ENCODE results near the gene WDR31.

WDR31 gene

GRCh38 chr9:113341712-113342410 lies 1.8 kb upstream of the WDR31 start:
- DNase-seq (ENCODE audit: low spot score): no peak

DNA sequence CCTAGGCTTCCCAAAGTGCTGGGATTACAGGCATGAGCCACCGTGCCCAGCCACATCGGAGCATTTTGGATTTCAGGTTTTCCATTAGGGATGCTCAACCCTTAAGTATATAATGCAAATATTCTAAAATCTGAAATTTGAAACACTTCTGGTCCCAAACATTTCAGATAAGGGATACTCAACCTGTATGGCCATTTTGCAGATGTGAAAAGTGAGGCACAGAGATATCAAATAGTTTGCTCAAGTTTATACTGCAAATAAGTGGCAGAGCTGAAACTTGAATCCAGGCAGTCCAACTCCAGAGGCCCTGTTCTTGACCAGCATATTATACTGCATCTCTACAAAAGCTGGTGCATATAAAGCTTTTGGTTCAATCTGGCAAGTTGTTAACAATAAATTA lies 2.4 kb downstream of the WDR31 start:
- DNase-seq (ENCODE audit: low spot score): no peak

- DNase-seq (ENCODE audit: low spot score): no peak
These were observed 8.3 kb downstream of the WDR31 start for GRCh38 chr9:113331780-113332179.

DNA sequence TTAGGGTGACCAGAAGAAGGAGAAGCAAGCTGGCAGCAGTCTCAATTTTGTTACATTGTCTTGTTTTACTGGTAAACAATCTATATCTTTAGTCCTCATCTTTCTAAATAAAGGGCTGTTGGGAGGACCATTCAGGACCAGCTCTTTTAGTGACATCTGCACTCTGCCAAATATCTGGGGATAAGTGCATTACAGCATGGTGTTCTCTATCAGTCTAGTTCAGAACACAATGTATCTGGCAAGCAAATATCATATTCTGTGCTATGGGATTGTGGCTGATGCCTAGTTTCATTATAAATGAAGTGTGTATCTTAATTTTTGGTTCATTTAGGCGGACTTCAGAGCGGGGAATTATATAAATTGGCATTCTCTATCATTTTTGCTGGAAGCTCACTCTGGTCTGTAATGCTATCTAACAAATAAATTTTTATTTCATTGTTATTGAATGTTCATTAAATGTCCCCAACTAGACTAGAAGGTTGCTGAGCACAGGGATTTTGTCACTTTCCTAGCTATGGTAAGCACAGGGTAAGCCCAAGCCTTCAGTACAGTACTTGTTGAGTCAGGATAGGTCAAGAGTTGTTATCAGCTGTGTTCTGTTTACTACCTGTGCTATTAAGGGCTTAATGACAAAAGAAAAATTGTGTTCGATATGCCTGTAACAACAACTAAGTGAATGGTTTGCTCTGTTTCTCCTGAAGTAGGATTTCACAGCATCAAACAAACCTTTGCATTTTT lies 11.9 kb downstream of the WDR31 start:
- no peak for DNase-seq (ENCODE audit: low spot score)

GRCh38 chr9:113326230-113326629 lies 13.8 kb downstream of the WDR31 start:
- no peak for DNase-seq (ENCODE audit: low spot score)

- no peak for DNase-seq (ENCODE audit: low spot score)
These were observed 17.4 kb downstream of the WDR31 start for GRCh38 chr9:113322671-113323070.

DNA sequence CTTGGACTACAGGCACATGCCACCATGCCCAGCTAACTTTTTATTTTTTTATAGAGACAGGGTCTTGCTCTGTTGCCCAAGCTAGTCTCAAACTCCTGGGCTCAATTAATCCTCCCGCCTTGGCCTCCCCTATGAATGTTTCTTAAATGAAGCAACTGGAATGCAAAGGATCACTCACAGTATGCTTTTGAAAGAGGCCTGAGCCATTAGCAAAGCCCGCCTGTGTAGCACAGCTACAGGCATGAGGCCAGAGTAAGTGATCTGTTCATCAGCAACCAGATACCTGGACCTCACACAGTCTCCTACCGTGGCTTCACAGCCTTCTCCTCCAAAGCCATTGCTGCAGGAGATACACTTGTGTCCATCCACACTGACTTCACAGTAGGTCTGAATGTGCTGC lies 20.0 kb downstream of the WDR31 start:
- DNase-seq (ENCODE audit: low spot score): no peak

DNA sequence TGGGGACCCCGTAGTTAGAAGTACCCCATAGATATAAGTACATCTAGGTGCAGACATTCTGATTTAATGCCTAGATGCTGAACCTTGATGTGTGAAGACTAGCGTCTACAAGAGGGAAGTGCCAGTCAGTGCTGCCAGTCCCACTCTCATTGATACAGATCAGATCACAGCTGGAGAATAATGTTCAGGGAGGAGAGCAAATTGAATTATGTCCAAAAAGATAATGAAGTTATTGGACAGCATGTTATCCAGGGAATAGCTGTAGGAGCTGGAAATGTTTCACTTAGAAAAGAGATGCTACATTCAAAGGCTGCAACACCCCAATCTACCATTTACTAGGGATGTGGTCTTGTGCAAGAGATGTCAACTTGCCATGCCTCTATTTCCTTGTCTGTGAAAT lies 21.0 kb downstream of the WDR31 start:
- DNase-seq (ENCODE audit: low spot score): no peak

DNA sequence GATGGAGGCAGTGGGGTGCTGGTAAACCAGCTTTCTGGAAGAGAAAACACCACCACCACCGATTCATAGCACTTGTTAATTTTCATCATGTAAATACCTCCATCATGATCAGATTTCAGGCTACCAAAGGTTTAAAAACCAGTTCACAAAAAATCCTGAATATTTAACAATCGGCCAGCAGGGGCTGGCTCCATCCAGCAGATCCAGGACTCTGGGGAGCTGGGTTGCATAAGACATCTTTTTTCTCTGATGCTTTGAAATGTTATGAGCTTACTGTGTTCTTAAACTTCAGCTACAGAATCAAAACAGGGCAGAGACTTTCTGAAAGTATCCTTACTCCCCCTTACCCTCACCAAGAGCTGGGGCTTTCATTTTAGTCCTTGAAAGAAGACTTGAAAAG lies 22.3 kb downstream of the WDR31 start:
- no peak for DNase-seq (ENCODE audit: low spot score)

DNA sequence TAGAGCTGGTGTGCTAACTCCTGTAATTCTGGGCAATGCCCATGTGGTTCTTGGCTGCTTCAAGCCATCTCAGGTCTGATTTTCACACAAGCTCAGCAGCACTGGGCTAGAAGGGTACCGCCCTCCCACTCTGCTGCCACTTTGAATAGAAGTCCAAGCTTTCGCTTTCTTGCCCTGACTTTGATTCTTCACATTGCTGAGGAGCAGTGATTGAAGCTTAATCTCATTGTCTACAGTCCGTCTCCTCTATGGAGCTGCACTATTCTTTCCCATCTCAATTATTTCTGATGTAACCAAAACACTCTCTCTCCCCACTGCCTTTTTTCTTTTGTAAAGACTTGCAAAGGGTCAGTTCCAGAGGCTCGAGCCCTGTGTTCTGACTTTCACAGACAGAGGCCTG lies 24.0 kb downstream of the WDR31 start:
- no peak for DNase-seq (ENCODE audit: low spot score)

DNA sequence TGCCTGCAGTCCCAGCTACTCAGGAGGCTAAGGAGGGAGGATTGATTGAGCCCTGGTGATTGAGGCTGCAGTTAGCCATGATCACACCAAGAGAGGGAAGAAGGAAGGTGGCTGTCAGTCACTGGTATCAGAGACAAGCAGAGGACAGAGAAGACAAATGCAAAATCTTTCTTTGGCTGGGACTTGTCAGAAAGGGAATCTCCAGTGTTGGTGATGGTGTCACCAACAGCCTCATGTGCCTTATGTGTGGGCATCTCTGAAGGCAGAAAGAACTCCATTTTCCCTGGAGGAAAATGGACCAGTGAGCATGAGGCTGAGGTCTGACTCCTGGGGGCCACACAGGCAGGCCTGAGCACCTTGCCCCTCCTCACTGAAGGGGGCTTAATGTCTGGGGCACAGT lies 24.8 kb downstream of the WDR31 start:
- no peak for DNase-seq (ENCODE audit: low spot score)

- DNase-seq (ENCODE audit: low spot score): no peak
These were observed 26.8 kb downstream of the WDR31 start for GRCh38 chr9:113313261-113313660.

- no peak for DNase-seq (ENCODE audit: low spot score)
These were observed 28.1 kb downstream of the WDR31 start for GRCh38 chr9:113311961-113312360.

DNA sequence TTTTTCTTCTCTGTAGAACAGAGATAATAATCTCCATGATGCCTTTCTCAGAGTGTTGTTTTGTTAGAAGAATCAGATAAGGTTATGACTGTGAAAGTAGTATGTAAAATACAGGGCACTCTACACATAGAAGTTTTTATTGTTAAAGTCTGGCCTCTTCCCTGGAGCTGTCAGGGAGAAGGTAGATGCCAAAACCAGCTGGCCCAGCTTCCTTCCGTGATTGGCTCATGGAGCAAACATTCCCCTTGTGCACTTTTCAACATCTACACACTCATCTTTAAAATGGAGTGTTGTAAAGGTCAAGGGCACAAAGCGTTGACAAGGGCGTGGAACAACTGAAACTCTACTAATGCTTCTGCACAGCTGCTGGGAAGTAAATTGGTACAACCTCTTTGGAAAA lies 29.5 kb downstream of the WDR31 start:
- no peak for DNase-seq (ENCODE audit: low spot score)

- peak; percentile 42 for DNase-seq (ENCODE audit: low spot score)
These were observed 30.8 kb downstream of the WDR31 start for GRCh38 chr9:113309204-113309813.

DNA sequence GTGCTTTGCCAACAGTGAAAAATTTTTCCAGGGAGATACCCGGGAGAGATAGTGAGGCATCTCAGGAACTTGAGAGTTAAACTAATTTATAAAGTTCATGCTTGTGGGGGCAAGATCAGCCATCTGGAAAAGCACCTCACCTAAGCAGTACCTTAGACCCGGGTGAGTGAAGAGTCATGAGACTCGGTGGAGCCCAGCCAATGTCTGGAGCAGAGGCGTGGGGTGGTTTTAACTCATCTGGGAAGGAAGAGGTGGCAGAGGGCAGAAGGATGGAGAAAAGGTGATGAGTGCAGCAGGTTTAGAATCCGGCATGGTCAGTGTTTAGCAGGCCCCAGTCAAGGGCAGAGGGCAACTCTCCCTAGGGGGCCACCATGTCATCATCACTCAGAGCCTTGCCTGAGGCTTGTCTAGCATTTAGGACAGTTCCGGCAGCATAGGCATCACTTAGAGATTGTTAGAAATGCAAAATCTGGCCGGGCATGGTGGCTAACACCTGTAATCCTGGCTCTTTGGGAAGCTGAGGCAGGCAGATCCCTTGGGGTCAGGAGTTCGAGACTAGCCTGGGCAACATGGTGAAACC lies 32.6 kb downstream of the WDR31 start:
- no peak for DNase-seq (ENCODE audit: low spot score)

- no peak for DNase-seq (ENCODE audit: low spot score)
These were observed 33.5 kb downstream of the WDR31 start for GRCh38 chr9:113306566-113306965.

DNA sequence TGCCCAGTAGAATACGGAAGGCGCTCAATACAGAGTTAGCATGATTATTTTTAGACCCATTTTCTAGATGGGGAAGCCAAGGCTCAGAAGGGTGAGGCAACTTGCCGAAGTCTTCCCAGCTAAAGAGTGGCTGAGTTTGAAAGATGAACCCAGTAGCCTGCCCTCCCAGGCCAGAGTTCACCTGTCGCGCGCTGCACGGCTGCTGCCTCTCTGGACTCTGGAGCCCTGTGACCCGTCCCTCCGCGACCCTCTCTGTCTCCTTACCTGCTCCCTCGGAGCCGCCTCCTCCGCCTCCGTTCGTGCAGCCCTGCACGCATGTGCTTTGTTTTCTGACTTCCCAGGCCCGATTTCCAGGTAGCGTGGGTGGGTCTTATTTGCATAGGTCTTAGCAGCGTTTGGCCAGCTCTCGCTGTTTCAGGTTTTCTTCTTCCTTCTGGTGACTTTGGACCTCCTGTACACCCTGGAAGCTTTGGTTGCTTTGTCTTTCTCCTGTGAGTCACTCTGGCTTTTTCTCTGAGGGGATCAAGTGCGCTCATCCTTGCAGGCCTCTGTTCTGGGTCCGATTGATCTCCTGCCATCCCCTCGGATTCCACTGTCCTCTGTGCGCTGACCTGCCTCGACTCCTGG lies 37.2 kb downstream of the WDR31 start, which contains the start of gene RNF183:
Gene RNF183 (minus strand): TSS at position 585 of the 627 bp plus-strand sequence. CDS start 5,192 bp downstream, outside the sequence.
- DNase-seq (ENCODE audit: low spot score): no peak

- no peak for DNase-seq (ENCODE audit: low spot score)
These were observed 38.5 kb downstream of the WDR31 start for GRCh38 chr9:113301548-113301947.

- no peak for DNase-seq (ENCODE audit: low spot score)
These were observed 40.2 kb downstream of the WDR31 start for GRCh38 chr9:113299800-113300292.

- DNase-seq (ENCODE audit: low spot score): no peak
These were observed 40.9 kb downstream of the WDR31 start for GRCh38 chr9:113298924-113299770.
